ENCODE results near the gene NPEPPS.

The NPEPPS gene

DNA sequence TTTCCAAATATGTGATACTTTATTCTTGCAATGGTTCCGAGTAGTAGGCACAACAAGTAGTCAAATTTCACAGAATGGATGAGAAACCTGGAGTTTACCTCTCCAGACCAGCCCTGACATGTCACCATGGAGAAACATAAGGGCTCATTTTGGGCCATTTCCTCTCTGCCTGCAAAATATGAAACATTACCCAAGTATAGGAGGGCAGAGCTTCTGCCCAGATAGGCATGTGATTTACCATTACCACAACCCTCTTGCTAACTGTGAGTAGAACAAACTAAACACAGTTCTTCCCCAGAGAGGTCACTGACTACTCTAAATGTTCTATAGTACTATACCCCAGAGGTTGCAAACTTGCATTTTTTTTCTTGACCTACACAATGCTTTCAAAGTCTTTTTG is 103.1 kb downstream of the NPEPPS start (continued):
- TF ChIP-seq ZNF70 (CRISPR knock-in tag; IDR thresholded peaks at IDR 0.05), result no peak

DNA sequence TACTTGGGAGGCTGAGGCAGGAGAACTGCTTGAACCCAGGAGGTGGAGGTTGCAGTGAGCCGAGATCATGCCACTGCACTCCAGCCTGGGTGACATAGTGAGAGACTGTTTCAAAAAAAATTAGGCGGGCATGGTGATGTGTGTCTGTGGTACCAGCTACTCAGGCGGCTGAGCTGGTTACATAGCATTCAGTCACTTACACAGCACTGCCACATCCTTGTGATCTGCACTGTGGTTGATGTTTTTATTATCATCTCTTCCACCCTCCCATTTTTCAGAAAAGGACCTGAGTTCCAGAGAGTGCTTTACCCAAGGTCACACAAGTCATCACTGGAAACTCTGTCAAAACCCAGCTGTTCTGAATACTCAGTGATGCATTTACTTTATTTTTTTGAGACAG is 104.0 kb downstream of the NPEPPS start:
- TF ChIP-seq RARB (CRISPR knock-in tag; IDR thresholded peaks at IDR 0.05) (no peak), ZNF8 (CRISPR knock-in tag; IDR thresholded peaks at IDR 0.05) (no peak), BACH2 (CRISPR knock-in tag; IDR thresholded peaks at IDR 0.05; ENCODE audit: borderline replicate concordance) (no peak), TOX (CRISPR knock-in tag; IDR thresholded peaks at IDR 0.05; ENCODE audit: borderline replicate concordance) (no peak), ESRRG (CRISPR knock-in tag; IDR thresholded peaks at IDR 0.05) (no peak), ZNF565 (CRISPR knock-in tag; conservative IDR thresholded peaks at IDR 0.05; ENCODE audit: low read depth) (no peak), ISL1 (CRISPR knock-in tag; IDR thresholded peaks at IDR 0.05) (no peak)
- TF ChIP-seq, protein P1, sequence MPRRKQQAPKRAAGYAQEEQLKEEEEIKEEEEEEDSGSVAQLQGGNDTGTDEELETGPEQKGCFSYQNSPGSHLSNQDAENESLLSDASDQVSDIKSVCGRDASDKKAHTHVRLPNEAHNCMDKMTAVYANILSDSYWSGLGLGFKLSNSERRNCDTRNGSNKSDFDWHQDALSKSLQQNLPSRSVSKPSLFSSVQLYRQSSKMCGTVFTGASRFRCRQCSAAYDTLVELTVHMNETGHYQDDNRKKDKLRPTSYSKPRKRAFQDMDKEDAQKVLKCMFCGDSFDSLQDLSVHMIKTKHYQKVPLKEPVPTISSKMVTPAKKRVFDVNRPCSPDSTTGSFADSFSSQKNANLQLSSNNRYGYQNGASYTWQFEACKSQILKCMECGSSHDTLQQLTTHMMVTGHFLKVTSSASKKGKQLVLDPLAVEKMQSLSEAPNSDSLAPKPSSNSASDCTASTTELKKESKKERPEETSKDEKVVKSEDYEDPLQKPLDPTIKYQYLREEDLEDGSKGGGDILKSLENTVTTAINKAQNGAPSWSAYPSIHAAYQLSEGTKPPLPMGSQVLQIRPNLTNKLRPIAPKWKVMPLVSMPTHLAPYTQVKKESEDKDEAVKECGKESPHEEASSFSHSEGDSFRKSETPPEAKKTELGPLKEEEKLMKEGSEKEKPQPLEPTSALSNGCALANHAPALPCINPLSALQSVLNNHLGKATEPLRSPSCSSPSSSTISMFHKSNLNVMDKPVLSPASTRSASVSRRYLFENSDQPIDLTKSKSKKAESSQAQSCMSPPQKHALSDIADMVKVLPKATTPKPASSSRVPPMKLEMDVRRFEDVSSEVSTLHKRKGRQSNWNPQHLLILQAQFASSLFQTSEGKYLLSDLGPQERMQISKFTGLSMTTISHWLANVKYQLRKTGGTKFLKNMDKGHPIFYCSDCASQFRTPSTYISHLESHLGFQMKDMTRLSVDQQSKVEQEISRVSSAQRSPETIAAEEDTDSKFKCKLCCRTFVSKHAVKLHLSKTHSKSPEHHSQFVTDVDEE (CRISPR knock-in tag; IDR thresholded peaks at IDR 0.05), result no peak
- ATAC-seq, result no peak

DNA sequence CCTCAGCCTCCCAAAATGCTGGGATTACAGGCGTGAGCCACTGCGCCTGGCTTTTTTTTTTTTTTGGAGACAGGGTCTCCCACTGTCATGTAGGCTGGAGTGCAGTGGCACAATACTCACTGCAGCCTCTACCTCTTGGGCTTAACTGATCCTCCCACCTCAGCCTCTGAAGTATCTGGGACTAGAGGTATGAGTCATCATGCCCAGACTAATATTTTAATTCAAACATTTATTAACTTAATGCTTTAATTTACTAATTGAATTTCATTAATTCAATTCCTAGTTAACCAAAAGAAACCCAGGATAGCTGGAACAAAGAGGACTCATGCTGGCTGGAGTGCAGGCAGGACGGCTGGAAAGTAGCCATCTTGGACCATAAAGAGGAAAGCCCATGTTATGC is 104.8 kb downstream of the NPEPPS start:
- ATAC-seq, result no peak; the same call in 2 of the 3 replicates
- TF ChIP-seq ZNF8 (CRISPR knock-in tag; IDR thresholded peaks at IDR 0.05), result no peak

DNA sequence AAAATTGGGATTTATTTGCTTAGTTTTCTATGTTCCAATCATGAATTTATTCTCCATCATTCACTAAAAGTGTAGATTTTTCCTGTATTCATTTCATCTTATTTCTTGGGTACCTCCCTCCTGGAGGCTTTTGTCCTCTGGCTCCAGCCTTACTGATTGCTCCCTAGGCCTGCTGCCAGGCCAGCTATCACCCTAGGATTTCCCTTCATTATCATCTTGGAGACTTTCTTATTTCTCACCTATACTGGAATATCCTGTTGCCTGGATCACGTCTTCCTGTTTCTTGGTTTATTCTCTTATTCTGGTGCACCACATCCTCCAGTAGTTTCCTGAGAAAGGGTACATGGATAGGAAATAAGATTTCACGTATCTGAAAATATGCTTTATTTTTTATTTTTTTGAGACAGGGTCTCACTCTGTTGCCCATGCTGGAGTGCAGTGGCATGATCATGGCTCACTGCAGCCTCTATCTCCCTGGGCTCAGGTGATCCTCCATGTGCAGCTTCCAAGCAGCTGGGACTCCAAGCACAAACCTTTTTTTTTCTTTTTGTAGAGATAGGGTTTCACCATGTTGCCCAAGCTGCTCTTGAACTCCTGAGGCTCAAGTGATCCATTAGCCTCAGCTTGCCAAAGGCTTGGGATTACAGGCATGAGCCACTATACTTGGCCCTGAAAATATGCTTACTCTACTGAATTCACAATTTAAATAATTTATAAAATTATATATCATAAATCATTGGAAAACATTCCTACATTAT is 105.5 kb downstream of the NPEPPS start:
- no peak for ATAC-seq
- no peak for TF ChIP-seq ESRRG (CRISPR knock-in tag; IDR thresholded peaks at IDR 0.05)
- no peak for TF ChIP-seq TOX (CRISPR knock-in tag; IDR thresholded peaks at IDR 0.05; ENCODE audit: borderline replicate concordance)
- TF ChIP-seq ISL1 (CRISPR knock-in tag; IDR thresholded peaks at IDR 0.05), result no peak
- TF ChIP-seq ARNTL (CRISPR knock-in tag; IDR thresholded peaks at IDR 0.05; ENCODE audit: borderline replicate concordance, low read depth), result no peak
- no peak for TF ChIP-seq RARB (CRISPR knock-in tag; IDR thresholded peaks at IDR 0.05)
- TF ChIP-seq SNAI2 (CRISPR knock-in tag; IDR thresholded peaks at IDR 0.05), result no peak
- no peak for TF ChIP-seq CSDC2 (CRISPR knock-in tag; IDR thresholded peaks at IDR 0.05)
- TF ChIP-seq, protein P2, sequence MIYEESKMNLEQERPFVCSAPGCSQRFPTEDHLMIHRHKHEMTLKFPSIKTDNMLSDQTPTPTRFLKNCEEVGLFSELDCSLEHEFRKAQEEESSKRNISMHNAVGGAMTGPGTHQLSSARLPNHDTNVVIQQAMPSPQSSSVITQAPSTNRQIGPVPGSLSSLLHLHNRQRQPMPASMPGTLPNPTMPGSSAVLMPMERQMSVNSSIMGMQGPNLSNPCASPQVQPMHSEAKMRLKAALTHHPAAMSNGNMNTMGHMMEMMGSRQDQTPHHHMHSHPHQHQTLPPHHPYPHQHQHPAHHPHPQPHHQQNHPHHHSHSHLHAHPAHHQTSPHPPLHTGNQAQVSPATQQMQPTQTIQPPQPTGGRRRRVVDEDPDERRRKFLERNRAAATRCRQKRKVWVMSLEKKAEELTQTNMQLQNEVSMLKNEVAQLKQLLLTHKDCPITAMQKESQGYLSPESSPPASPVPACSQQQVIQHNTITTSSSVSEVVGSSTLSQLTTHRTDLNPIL (CRISPR knock-in tag; IDR thresholded peaks at IDR 0.05; ENCODE audit: low read depth), result no peak
- TF ChIP-seq ZFP3 (CRISPR knock-in tag; IDR thresholded peaks at IDR 0.05), result no peak
- TF ChIP-seq, protein P1 (CRISPR knock-in tag; IDR thresholded peaks at IDR 0.05), result no peak
- TF ChIP-seq ZNF70 (CRISPR knock-in tag; IDR thresholded peaks at IDR 0.05), result no peak
- TF ChIP-seq ZNF565 (CRISPR knock-in tag; conservative IDR thresholded peaks at IDR 0.05; ENCODE audit: low read depth), result no peak
- no peak for TF ChIP-seq ZFP30 (CRISPR knock-in tag; IDR thresholded peaks at IDR 0.05)
- no peak for TF ChIP-seq TCF4 (CRISPR knock-in tag; IDR thresholded peaks at IDR 0.05; ENCODE audit: borderline replicate concordance)
- TF ChIP-seq, protein P3, sequence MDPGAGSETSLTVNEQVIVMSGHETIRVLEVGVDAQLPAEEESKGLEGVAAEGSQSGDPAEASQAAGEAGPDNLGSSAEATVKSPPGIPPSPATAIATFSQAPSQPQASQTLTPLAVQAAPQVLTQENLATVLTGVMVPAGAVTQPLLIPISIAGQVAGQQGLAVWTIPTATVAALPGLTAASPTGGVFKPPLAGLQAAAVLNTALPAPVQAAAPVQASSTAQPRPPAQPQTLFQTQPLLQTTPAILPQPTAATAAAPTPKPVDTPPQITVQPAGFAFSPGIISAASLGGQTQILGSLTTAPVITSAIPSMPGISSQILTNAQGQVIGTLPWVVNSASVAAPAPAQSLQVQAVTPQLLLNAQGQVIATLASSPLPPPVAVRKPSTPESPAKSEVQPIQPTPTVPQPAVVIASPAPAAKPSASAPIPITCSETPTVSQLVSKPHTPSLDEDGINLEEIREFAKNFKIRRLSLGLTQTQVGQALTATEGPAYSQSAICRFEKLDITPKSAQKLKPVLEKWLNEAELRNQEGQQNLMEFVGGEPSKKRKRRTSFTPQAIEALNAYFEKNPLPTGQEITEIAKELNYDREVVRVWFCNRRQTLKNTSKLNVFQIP (CRISPR knock-in tag; IDR thresholded peaks at IDR 0.05; ENCODE audit: borderline replicate concordance, low read depth), result no peak
- TF ChIP-seq OSR1 (CRISPR knock-in tag; IDR thresholded peaks at IDR 0.05), result no peak
- TF ChIP-seq PPARA (CRISPR knock-in tag; IDR thresholded peaks at IDR 0.05; ENCODE audit: borderline replicate concordance), result no peak
- TF ChIP-seq ZC3H10 (CRISPR knock-in tag; IDR thresholded peaks at IDR 0.05), result no peak
